Dedifferentiated amniotic fluid mesenchymal stem cell (primary cell): ENCODE data around the gene IMPDH1.
A peak's percentile ranks its signal among the peaks of the same experiment; 100 is the strongest.

Experiments
- DNase-seq: peaks from one replicate; pipeline ENCODE4 v3.0.0-alpha.2; 2016; ENCODE audit errors: extremely low spot score

The IMPDH1 gene

DNA sequence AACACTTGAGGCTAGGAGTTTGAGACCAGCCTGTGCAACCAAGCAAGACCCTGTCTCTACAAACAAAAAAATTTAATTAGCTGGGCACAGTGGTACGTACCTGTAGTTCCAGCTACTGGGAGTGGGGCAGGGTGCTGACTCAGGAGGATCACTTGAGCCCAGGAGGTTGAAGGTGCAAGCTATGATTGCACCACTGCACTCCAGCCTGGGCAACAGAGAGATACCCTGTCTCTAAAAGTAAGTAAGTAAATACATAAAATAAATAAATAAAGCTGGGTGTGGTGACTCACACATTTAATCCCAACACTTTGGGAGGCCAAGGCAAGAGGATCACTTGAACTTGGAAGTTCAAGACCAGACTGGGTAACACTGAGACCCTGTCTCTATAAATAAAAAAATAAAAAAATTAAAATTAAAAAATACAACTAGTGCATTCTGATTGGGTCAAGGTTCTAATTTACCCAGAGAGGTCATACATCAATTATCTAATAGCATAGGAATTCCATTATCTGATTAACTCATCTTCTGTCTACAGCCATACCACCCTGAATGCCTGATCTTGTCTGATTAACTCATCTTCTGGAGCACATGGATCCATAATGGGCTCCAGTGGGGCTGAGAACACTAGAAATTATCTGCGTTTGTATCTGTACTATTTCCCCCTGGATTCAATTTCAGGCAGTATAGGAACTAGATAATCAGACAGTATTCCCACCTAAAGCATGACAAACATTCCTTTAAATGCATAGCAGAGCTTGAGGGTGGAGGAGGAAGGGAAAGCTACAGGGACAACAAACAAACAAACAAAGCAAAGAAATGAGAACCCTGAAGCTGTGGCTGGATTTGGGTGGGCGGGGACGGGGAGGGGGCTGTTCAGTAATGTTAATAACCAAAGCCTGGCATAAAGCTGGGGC is 24.9 kb upstream of the IMPDH1 start:
- no peak for DNase-seq

DNA sequence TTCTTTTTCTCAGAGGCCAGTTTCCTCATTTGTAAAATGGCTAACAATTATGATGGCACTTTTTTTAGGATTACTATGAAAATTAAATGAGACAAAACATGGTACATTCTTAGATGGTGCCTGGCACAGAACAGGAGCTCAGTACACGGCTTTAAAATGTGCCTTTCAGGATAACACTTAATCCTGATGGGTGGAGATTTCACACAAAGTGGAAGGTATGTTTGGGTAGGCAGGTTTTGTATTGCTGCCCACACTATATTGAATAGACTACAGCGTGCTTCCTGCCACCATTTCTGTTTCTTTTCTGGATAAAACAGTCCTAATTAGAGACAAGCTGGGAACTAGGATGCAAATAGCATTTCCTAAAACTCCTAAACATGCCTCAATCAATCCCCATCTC is 22.0 kb upstream of the IMPDH1 start:
- DNase-seq, result no peak

DNA sequence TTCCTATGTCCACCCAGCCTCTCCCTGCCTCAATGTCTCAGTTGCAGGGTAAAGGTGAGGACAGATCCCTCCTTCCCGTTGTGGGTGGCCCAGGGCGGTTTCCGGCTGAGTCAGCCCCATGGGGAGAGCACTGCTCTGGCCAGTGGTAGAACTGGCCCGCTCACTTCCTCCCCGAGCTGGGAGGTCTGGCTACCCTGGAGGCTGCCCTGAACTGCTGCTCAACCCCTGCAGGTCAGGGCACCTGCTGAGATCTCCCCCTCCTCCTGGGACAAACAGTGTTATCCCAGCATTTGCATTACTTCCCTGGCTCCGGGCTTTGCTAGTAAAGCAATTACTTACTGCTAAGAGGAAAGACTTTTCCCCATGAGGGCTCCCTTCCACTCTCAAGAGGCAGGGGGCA is 21.4 kb upstream of the IMPDH1 start:
- DNase-seq, result no peak

DNA sequence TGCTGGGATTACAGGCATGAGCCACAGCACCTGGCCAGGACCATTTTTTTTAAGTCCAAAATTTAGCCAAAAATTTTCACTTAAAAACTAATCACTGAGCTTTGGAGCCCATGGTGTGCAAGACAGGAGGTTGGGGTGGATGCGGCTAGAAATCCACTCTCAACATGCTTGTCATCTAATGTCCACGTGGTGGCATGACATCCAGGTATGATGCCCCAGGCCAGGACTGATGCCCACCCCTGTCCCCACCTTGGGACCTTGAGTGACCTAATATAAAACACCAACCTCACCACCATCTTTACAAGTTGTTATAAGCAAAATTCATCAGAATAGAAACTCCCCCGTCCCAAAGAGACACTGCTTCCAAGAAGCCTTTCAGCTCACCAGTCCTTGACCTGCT is 20.4 kb upstream of the IMPDH1 start:
- no peak for DNase-seq

DNA sequence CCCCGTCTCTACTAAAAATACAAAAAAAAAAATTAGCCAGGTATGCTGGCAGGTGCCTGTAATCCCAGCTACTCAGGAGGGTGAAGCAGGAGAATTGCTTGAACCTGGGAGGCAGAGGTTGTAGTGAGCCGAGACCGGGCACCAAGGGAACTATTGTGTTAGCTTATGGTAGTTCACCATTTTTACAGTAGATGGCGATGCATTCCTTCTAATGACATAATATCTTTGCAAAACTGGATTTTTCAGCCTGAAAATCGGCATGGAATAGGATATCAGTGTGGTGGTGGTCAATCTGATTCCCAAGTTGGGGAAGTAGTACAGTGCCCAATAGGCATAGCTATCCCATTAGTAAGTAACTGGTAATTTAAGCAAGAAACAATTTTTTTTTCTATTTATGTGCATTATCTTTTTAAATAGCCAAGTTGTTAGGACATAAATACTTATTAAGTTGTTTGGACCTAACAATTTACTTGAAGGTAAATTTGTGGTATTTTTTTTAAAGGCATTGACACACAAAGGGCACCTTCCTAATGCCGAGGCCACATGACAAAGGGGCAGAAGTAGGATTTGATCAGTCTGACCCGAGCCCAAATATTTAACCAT is 17.6 kb upstream of the IMPDH1 start:
- DNase-seq, result peak; percentile 67

DNA sequence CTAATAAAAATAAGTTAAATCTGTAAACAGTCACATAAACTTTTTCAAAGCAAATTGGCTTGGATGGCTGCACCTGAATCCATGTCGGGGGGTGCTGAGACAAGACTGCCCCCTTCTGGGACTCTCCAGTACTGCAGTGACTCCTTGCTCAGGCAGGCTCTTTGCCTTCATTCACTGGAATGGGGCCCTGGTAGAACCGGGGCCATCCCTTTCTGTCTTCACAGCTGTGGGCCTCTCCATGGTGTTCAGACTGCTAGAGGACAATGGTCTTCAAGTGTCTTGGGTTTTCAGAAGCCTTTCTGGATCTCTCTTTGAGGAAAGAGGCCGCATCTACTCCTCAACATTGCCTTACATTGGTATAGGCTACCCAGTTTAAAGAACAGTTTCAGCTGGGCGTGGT is 16.1 kb upstream of the IMPDH1 start:
- peak; percentile 34 for DNase-seq

DNA sequence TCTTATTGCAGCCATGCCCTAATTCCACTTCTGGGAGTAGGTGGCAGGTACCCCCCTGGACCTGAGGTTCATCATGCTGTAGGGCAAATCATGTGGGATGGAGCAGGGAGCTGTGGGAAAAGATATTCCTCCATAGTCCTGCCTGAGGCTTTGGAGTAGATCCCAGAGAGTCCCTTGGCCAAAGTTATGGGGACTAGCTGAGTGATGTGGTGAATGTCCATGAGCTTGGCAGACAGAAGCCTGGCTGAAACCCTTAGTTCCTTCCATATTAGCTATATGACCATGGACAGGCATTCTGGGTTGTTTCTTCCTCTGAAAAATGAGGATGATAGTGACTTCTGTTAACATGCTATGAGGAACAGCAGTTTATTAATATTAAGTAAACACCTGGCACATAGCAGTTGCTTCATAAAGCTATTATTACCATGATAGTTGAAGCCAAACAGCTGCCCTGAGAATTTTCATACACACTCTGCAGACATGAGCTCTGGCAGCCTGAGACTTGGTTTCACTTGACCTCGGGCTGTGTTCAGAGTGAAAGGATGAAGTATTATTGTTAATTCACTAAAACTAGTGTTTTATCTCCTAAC is 15.0 kb upstream of the IMPDH1 start:
- DNase-seq, result no peak

DNA sequence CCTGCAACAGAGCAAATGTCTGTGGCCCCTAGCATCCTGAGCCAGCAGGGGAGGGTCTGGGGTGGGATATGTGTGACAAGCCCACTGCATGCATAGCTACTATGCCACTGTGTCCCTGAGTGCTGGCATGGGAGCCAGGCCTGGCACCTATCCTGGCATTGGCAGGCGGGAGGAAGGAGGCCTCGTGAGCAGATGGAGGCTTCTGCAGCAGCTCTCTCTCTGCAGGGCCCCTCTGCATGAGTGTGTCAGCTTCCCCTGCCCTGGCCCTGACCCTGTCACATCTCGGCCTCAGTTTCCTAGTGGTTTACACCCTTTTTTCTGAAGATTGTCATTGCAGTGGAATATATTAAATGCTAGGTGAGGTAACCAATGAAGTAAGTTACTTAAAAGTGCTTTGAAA is 13.1 kb upstream of the IMPDH1 start:
- no peak for DNase-seq

DNA sequence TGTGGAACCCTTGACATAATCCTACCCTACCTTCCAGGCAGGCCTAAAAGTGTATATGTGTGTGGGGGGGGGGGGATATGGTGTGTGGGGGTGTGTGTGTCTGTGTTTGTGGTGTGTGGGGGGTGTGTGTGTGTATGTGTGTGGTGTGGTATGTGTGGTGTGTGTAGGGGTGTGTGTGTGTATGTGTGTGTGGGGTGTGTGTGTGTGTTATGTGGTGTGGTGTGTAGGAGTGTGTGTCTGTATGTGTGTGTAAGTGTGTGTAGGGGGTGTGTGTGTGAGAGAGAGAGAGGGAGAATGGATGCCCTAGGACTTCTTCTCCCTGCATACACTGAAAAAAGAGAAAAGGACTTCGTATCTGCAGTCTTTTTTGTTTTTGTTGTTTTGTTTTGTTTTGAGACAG is 12.3 kb upstream of the IMPDH1 start:
- no peak for DNase-seq

DNA sequence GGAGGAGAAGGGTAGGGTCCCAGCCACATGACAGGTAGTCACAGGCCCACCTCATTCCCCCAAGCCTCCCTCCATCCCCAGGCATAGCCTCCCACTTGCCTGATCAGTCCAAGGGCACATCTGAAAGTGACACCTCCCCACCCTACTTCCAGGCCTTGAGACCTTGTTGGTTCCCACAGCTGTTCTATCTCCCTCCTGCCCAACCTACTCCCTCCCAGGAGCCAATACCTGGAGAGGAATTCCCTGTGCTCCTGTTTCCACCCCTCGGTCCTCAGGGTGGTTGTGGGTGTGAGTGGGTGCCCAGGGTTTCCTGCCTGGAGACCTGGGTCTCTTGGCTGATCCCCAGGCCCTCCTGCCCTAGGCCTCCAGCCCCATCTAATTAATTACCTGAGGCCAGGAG is 11.6 kb upstream of the IMPDH1 start:
- DNase-seq, result no peak

DNA sequence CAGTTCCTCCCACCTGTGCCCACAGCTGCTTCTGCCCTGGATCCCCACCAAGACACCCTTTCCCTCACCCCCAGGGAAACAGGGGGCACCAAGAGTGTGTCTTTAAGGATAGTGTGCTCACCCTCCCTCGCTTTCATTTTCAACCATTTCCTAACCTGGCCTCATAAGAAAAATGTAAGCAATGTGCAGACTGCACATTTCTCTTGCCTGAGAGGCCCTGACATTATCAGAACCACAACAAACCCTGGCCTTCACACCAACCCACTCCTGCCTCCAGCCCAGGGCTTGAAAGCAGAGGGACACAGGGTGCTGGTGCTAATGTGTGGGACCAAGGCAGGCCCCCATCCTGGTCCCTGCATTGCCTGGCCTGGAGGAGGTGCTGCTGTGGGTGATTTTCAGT is 11.0 kb upstream of the IMPDH1 start:
- no peak for DNase-seq

DNA sequence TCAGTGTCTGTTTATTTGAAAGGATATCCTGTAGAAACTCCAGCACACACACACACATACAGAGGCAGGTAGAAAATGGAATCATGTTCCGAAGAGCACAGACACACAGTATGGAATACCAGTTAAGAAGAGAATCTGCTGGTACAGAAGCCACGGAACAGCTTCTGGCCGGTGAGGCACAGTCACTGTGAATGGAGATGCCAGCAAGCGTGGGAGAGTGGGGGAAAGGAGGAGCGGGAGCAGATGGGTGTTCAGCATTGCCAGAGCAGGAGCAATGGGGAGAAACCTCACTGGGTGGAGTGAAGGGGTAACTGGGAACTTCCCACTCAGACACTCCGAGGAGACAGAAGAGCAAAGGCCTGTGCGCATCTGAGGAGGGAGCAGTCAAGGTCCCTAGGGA is 9.5 kb upstream of the IMPDH1 start:
- DNase-seq, result no peak

DNA sequence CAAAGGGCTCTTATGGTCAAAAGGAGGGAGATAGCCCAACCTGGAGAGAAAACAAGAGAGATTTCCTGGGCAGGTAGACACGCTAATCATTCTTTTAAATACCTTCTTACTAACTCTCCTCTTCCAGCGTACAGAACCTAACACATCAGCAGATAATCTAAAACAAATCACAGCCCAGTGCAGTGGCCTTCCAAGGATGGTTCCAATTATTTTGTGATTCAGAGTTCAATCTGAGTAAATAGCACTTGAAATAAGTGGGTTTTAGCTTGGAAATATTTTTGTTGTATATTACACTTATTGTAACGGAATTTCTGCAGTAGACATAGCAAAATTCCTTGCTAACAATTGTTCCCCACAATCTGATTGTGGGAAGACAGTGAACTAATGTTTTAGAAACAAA is 7.3 kb upstream of the IMPDH1 start:
- DNase-seq, result no peak

DNA sequence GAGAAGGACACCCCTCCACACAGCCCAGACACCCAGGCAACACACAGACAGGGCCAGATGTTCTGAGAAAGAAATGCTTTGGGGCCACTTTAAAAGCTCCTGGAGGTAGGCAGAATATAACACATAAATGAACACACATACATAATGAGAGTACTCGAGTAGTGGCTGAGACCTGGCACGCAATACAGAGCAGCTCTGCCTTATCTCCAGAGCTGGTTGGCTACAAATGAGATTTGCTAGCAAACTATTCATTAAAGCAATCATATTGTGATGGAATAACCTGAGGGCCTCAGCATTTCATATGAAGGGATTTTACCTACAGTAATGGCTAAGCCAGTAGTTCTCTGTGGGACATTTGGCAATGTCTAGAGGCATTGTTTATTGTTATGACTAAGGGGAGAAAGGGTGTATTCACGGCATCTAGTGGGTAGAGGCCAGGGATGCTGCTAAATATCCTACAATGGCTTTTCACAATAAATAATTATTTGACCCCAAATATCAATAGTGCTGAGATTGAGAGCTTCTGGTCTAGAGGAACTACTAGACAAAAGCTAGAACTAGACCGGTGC is 5.5 kb upstream of the IMPDH1 start:
- no peak for DNase-seq

DNA sequence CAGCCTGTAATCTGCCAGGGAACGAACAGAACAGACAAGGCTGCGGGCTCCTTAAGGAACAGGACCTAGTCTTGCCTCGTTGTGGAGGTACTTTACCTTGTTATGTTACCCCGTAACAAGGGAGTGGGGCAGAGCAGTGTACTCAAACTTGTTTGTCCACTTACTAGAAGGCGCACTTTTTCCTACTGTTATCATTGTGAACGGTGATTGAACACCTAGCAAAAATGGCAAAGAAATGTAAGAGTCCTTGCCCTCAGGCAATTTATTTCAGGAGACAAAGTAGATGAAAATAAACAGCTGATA is 620 bp upstream of the IMPDH1 start:
- DNase-seq, result no peak

DNA sequence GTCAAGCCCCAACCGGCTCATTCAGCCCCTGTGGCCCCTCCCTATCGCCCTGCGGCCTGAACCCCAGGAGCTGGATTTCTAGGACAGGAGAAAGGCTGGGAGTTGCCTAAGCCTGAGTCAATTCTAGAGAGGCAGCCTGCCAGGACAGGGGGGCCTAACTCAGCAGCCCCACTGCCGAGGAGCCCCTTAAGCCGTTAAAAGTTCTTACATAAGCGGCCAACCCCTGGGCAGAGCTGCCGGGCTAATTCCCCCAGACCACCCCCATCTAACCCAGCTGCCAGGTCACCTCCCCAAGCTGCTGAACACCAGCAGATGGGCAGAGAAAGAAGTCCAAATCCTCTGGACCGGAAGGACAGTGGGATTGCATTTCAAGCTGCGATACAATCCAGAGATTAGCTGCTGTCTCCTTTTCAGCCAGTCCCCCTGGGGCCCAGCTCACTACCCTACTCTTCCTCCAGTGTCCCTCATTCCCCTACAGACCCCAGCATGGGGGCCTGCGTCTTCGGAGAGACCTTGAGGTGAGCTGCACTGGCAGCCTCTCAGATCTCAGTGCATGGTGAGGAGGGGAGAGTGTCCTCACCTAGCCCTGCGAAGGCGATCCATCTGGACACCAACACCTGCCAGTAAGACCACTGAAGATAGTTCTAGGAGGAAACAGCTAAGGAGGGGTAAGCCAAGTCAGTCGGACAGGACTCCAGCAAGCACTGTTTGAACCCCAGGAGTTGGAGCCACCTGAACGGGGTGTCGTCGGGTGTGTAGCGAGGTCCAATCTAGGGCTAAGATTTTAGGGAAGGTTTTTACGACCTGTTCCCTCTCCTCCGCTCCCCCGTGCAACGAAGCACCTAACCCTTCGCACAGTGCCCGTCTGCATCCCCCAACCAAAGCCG is 830 bp downstream of the IMPDH1 start:
- no peak for DNase-seq

DNA sequence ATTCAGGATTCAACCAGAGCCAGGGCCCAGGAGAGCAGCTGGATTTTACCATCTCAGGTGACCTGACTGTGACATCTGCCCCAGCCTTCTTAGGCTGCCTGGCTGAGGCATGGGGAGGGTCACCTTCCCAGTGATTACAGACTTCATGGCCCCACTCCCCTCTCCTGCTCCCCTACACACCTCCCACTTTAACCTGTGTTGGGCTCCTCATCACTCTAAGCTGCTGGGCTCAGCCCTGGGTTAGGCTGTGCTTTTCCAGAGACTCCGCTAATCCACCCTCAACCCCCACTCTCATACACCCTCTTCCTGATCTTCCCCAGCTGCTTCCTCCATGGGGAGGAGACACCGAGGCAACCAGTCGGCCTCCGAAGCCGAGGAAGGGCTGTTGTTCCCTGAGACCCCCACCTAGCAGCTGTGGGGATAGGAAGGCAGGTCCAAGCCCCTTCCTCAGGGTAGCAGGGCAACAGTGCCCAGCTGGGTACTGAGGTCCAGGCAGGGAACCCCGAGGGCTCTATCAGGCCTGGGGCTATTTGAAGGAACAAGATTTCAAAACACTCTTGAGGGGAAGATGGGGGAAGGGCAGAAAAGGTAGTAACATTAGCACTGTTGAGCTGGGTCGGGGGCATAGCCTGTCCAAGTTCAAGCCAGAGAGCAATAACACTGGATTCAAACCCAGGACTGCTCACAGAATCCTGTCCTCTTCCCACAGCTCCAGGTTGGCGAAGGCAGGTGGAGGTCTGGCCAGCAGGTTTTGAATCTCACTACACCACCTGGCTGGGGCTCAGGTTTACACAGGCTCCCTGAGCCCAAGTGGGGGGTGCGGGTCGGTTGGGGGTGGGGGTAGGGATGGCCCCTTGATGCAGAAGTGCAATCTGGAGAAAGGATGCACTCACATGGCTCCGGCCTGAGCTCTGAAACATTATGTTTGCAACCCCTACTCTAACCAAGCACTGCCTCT is 1.8 kb downstream of the IMPDH1 start:
- DNase-seq, result no peak

DNA sequence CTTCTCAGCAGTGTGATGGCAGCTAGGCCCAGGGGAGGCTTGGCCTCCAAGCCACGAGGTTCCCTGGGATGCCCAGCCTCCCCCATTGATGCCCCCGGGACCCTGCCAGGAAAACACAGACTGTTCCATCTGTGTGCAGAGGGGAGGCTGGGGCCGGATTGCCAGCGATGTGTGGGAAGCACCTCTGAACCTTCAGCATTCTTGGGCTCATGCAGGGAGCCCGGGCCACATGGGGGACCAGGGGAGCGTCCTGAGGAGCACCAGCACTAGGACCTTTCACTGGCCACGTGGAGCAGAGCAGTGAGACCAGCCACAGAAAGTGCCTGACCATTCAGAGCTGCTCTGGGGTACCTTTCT is 2.6 kb downstream of the IMPDH1 start:
- DNase-seq, result no peak

DNA sequence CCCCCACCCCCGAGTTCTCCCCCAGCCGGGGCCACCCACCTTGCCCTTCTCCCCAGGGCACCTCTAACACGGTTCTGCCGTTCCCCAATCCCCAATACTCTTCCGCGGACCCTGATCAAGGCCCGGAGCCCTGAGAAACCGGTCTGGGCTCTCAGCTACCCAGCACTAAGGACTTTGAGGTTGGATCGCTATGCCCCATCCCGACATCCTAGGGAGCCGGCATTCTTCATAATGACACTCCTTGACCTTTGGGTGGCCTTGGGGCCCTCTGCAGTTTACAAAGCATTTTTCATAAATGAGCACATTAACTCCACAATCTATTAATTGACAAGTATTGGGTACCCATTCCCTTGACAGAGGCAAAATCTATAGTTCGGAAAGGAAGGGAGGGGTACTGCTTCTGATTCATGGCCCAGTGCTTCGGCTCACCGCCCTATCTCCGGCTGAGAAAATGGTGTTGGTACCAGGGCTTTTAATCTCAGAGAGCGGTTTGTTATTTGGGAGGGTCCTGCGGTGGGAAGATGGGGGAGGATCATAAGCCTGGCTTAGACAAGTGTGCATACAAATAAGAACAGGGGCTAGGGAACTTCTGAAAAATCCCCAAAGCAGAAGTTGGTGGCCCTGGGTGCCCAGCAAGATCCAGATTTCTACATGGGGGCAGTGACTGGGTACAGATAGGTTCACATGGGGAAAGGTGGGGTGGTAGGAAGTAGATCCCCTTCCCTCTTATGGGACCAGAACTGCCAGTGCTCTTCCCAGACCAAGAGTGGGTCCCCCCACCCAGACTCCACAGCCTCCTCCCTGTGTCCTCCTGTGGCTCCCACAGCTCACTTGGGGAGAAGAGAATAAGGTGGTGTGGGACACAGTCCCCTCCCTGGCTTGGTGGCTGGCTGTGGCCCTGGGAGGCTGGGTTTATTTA is 3.2 kb downstream of the IMPDH1 start:
- no peak for DNase-seq
